Hematopoietic multipotent progenitor cell treated with erythropoietin and hydrocortisone succinate and interleukin-3 and kit ligand, for 4 days (in vitro differentiated cells): Measurements from ENCODE around the gene FBXO15.
A peak's percentile ranks its signal among the peaks of the same experiment; 100 is the strongest.

Experiments
- DNase-seq: peaks from one replicate; pipeline ENCODE4 v3.0.0-alpha.2; 2015

FBXO15 gene

GRCh38 chr18:74153377-74153776, 5.7 kb upstream of the FBXO15 start:
- DNase-seq, result no peak

DNA sequence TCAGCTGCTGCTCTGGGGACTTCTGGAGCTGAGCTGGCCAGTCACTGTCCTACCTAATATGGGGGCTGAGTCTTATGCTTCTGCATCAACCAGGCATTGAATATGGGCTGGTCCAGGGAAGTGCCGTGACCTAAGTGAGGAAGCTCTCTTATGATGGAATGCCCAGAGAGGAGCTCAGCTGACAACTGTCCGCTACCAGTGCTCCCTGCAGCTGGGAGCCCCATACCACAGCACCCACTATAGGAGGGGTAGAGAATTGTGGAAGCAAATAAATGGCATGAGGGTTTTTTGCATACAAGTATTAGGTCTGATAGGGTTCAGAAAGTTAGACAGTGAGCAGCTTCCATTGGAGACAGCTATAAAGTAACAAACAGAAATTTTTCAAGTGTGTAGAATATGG, 5.2 kb upstream of the FBXO15 start:
- peak; percentile 26 for DNase-seq

GRCh38 chr18:74152270-74152669, 4.6 kb upstream of the FBXO15 start:
- no peak for DNase-seq

DNA sequence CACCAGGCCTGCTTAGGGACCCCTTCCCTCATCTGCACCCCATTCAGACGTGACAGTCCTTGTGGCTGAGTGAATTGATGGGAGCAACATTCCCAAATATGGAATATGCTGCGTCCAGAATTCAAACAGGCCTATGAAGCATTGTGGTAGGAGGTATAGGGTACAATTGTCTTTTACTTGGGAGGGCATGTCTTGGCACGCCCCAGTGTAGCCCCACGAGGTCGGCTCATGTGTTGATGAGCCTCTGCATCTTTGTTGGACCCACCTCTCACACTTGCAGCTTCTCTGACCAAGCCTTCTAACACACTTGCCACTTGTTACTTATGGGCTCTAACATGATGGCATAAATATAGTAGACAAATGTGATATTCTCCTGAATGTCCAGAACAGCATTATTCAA, 2.2 kb upstream of the FBXO15 start:
- no peak for DNase-seq

GRCh38 chr18:74148543-74149070, 973 bp upstream of the FBXO15 start:
- no peak for DNase-seq

DNA sequence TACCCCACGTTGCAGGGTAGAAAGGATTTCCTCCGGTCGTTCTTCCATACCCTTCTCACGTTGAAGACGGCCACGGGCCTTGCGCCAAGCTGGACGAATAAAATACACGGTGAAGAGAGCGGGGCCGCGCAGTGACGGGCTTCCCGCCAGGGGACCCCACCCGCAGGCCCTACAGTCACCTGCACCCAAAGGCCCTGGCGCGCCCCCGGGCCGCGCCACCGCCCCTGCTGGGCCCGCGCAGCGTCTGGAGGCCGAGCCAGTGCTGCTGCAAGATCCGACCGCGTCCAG, 199 bp downstream of the FBXO15 start:
- DNase-seq, result no peak

GRCh38 chr18:74146756-74147155, 878 bp downstream of the FBXO15 start:
- DNase-seq, result no peak

DNA sequence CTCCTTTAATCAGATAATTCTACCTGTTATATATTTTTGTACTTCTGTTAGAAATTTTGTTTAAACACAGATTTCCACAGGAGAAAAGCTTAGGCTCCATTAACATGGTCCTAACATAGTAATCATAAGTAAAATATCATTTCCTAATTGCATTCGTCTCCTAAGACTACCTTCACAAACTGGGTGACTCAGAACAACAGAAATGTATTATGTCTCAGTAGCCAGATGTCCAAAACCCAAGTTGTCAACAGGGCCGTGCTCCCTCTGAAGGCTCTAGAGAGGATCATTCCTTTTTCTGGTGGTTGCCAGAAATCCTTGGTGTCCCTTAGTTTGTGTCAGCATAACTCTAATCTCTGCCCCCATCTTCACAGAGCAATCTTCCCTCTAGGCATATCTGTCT, 5.4 kb downstream of the FBXO15 start:
- no peak for DNase-seq

DNA sequence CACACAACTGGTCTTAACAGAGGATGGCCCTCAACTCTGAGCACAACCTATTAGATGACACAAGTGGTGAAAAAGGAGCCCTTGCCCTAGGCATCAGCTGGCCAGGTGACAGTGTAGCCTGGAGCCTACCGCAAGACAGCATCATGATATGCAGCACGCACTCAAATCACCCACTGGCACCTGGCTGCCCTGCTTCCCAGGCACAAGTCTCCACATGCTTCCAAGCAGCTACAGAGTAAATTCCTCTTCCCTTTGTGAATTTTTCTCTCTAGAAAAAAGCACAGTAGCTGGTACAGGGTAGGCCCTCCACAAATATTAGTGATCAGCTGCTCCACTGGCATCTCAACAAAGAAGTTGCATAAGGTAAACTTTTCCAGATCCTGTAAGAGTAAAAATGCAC, 6.0 kb downstream of the FBXO15 start:
- DNase-seq, result no peak

- no peak for DNase-seq
Observed at GRCh38 chr18:74140582-74140981, 7.1 kb downstream of the FBXO15 start.

DNA sequence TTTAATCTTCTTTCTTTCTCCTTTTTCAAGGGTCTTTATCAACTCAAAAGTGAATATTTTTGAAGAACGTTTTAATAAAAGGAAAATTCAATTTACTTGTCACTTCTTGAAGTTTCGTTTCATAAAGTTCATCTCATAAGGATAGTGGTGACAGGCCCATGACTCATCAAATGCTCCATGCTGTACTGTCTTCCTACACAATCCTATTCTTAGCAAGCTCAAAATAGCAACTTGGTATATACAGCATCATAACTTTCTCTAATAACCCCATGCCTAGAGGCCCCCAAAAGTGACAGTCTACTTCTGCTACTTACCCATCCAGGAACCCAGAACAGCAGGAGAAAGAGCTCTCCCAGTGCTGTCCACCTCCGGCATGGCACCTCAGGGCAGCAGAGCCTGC, 7.7 kb downstream of the FBXO15 start:
- no peak for DNase-seq

GRCh38 chr18:74139411-74139810, 8.2 kb downstream of the FBXO15 start:
- DNase-seq, result no peak

DNA sequence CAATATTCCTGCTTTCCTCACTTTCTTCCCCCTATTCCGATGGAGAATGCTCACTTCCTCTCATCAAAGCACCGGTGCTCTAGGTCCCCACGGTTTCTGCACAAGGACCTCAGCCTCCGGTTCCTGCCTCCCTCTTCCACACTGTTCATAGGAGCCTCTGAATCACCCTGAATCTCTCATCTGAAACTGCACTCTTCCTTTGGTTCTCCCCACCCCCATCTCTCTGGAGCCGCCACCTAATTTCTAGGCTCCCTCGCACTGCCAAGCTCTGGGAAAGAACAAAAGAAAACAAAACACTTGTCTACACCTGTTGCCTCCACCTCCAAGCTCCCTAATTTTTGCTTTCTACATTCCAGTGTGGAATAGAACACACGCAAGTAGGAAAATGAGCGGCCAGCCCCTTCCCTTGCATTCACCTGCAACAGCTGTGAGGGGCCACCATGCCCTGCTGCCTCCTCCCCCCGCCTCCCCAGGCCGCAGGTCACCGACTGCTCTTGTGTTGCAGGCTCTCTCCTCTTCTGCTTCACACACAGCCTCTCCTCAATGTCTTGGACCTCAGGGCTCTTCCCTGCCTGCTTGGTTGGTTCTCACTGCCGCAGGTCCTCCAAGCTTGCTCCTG, 9.6 kb downstream of the FBXO15 start:
- no peak for DNase-seq

- DNase-seq, result no peak
Observed at GRCh38 chr18:74132201-74132600, 15.4 kb downstream of the FBXO15 start.

DNA sequence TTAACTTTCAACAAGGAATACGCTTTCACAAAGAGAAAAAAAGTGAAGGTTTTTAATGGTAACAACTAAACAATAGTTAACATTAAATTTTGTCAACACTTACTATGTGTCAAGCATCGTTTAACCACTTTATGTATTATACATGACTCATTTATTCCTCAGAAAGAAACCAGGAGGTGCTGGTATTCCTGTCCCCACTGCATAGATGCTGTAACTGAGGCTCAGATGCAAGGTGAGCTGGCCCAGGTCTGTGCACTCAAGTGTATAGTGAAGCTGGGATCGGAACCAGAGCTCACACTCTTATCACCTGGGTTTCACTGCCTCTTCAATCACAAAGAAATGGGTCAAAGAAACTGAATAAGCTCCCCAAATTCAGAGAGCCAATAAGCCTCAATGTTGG, 16.5 kb downstream of the FBXO15 start:
- DNase-seq, result no peak

DNA sequence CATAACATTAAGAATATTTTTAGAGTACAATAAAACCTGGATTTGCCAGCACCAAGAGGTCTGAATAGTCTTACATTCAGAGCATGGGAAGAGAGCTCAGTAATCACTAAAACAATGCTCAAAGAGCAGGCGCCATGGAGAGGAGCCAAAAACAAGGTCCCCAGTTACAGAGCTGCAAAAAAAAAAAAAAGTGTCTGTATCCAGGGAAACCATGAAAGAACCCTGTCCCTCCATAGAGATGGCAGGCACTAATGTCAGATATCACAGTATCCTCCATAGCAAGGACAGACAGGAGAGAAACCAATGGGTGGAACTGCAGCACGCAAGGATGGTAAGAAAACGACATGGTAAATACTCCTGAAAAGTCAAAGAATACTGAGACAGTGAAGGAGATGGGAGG, 19.5 kb downstream of the FBXO15 start:
- DNase-seq, result no peak

GRCh38 chr18:74126684-74127655, 20.7 kb downstream of the FBXO15 start:
- DNase-seq, result no peak

- DNase-seq, result no peak
Observed at GRCh38 chr18:74124642-74125041, 23.0 kb downstream of the FBXO15 start.

GRCh38 chr18:74123200-74123599, 24.4 kb downstream of the FBXO15 start:
- DNase-seq, result no peak

GRCh38 chr18:74116633-74117554, 30.7 kb downstream of the FBXO15 start:
- DNase-seq, result peak; percentile 65

DNA sequence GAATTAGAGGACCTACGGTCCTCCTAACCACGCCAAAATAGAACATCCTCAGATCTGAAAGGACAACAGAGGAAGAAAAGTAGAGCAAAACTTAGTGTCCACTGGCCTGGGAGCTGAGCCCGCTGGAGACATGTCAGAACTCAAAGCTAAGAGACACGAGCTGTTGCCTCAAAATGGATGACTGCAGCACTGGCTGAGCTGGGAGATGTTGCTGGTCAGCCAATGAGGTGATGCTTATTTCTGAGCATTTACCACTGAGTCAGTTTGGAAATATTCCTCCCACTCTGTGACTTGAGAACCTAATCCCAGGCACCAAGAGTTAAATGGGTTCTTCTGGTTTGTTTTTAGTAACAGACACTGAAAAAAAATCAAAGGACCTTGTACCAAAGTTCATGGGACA, 32.6 kb downstream of the FBXO15 start:
- DNase-seq, result no peak

DNA sequence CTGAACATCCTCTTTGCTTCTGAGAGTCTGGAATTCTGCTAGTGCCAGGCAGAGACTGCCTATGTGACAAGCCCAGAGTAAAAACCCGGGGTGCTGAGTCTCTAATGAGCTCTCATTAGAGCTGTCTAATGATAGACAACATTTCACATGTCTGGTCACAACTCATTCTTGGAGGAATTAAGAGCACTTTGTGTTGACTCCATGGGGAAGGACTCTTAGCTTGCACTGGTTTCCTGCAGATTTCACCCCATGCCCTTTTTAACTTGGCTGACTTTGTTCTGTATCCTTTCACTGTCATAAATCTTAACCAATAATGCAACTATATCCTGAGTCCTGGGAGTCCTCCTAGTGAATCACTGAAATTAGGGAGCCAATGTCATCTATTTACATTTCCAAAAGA, 33.5 kb downstream of the FBXO15 start:
- DNase-seq, result no peak

- DNase-seq, result no peak
Observed at GRCh38 chr18:74113711-74114110, 33.9 kb downstream of the FBXO15 start.
